Dendritic cell treated with granulocyte-macrophage colony-stimulating factor and Interleukin-4, amounts not matched to agents 40 ng/mL and 50 ng/mL, for 4 days (primary cell): ENCODE data around the gene MRPL30.
"Not testable (repeated sequence)": the region's sequence is repeated elsewhere in the genome, so short reads cannot be mapped to it uniquely, and the experiment has no call there.

Source experiments
- H3K27ac Mint-ChIP-seq: one replicate; pipeline ENCODE4 v1.8.0; 2022; ENCODE audit warnings: mild to moderate bottlenecking, mixed read lengths
- H3K27me3 Mint-ChIP-seq: one replicate; pipeline ENCODE4 v1.8.0; 2022; ENCODE audit warnings: mild to moderate bottlenecking, mixed read lengths
- H3K36me3 Mint-ChIP-seq: one replicate; pipeline ENCODE4 v1.8.0; 2022; ENCODE audit warnings: low read depth, mixed read lengths
- H3K4me1 Mint-ChIP-seq: one replicate; pipeline ENCODE4 v1.8.0; 2022; ENCODE audit warnings: low read depth, mixed read lengths
- H3K4me3 Mint-ChIP-seq: one replicate; pipeline ENCODE4 v1.8.0; 2022; ENCODE audit warnings: mild to moderate bottlenecking, moderate library complexity, mixed read lengths
- H3K9me3 Mint-ChIP-seq: one replicate; pipeline ENCODE4 v1.8.0; 2022; ENCODE audit warnings: mixed read lengths
- intact Hi-C: fragments of 100-400 bp; cut with micrococcal nuclease; formaldehyde crosslinking; loops from one replicate; pipeline ENCODE4 v1.15.0; 2022

MRPL30 gene

DNA sequence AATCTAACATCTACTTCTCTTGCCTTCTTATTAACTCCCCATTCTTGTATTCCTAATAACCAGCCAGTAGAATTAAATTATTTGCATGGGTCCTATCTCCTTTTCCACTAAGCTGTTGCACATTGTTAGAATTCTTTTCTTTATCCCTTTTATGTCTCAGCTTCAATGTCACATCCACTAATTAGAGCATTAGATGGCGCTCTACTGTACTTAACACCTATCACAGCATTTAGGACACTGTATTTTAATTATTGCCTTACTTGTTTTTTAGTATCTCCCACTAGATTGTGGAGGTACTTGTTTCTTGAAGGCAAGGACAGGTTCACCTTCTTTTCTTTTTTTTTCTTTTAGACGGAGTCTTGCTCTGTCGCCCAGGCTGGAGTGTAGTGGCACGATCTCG is 22.4 kb upstream of the MRPL30 start:
- Mint-ChIP-seq H3K27me3 (no peaks in the 10 kb centered on the region), H3K9me3 (no peaks in the 10 kb centered on the region), H3K4me3 (no peak overlapping the region), H3K27ac (no peak overlapping the region), H3K4me1 (peaks cover 31% of the 10 kb centered on the region), H3K36me3 (peaks cover 57% of the 10 kb centered on the region)
- intact Hi-C loops = loop anchor here (10.0 kb wide), 1 partner anchor 54 kb away; no protein-coding TSS in a partner anchor

GRCh38 chr2:99159594-99159993 is 21.4 kb upstream of the MRPL30 start:
- Mint-ChIP-seq H3K36me3 (peaks cover 64% of the 10 kb centered on the region), H3K4me3 (no peak overlapping the region), H3K4me1 (peaks cover 24% of the 10 kb centered on the region), H3K9me3 (no peaks in the 10 kb centered on the region), H3K27ac (no peak overlapping the region), H3K27me3 (no peaks in the 10 kb centered on the region)
- intact Hi-C loops = loop anchor here (10.0 kb wide), 1 partner anchor 55 kb away; no protein-coding TSS in a partner anchor

DNA sequence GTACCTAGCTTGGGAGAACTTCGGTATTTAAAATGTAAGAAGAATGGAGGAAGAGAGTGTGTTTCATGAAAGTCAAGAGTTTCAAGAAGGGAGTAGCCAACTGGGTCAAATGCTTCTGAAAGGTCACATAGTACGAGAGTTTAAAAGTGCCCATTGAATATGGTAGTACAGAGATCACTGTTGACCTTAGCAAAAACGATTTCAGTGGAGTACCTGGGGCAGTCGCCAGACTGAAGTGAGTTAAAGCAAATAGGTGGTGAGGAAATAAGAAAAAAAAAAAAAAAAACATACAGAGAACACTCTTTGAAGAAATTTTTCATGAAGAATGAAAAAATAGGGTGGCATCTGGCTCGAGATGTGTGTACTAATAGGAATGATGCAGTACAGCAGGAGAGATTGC is 14.8 kb upstream of the MRPL30 start:
- H3K27ac Mint-ChIP-seq = no peak overlapping the region
- H3K27me3 Mint-ChIP-seq = no peaks in the 10 kb centered on the region
- intact Hi-C loops = no loop called here
- peaks cover 73% of the 10 kb centered on the region for H3K36me3 Mint-ChIP-seq
- H3K4me3 Mint-ChIP-seq = no peak overlapping the region
- no peaks in the 10 kb centered on the region for H3K9me3 Mint-ChIP-seq
- no peaks in the 10 kb centered on the region for H3K4me1 Mint-ChIP-seq

- Mint-ChIP-seq H3K4me3 (no peak overlapping the region), H3K27ac (no peak overlapping the region), H3K36me3 (peaks cover 85% of the 10 kb centered on the region), H3K9me3 (no peaks in the 10 kb centered on the region), H3K27me3 (no peaks in the 10 kb centered on the region), H3K4me1 (no peaks in the 10 kb centered on the region)
- intact Hi-C loops = no loop called here
These were observed 11.4 kb upstream of the MRPL30 start for GRCh38 chr2:99169534-99169933.

GRCh38 chr2:99171377-99172140 is 9.4 kb upstream of the MRPL30 start:
- peaks cover 73% of the 10 kb centered on the region for H3K36me3 Mint-ChIP-seq
- intact Hi-C loops = no loop called here
- peaks cover 6% of the 10 kb centered on the region for H3K4me1 Mint-ChIP-seq
- H3K27me3 Mint-ChIP-seq = no peaks in the 10 kb centered on the region
- no peak overlapping the region for H3K27ac Mint-ChIP-seq
- no peak overlapping the region for H3K4me3 Mint-ChIP-seq
- H3K9me3 Mint-ChIP-seq = no peaks in the 10 kb centered on the region

DNA sequence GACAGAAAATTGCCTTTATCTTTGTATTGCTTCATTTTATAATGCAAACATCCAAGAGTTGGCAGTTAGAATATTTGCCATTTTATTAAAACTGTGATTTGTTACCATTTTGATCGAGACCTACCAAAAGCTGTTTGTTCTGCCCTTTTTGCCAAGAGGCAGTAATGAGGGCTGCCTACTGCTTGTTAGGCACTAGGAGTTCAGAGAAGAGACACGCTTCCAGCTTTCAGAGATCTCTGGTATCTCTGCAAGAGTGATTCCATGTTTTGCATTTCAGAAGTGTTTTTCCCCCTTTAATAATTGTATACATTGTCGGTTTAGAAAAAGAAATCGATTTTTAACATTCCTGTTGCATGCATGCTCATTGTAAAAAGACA is 628 bp downstream of the MRPL30 start:
- H3K27ac Mint-ChIP-seq = peak overlapping the region; percentile 88
- H3K27me3 Mint-ChIP-seq = no peaks in the 10 kb centered on the region
- H3K4me3 Mint-ChIP-seq = peak overlapping the region; percentile 97
- no peaks in the 10 kb centered on the region for H3K9me3 Mint-ChIP-seq
- H3K4me1 Mint-ChIP-seq = peaks cover 31% of the 10 kb centered on the region
- H3K36me3 Mint-ChIP-seq = peaks cover 38% of the 10 kb centered on the region
- intact Hi-C loops = loop anchor here (2.0 to 10.0 kb wide), 4 partner anchors 27 to 574 kb away; partner anchors contain the start of genes C2orf15, COA5, LIPT1 and REV1

DNA sequence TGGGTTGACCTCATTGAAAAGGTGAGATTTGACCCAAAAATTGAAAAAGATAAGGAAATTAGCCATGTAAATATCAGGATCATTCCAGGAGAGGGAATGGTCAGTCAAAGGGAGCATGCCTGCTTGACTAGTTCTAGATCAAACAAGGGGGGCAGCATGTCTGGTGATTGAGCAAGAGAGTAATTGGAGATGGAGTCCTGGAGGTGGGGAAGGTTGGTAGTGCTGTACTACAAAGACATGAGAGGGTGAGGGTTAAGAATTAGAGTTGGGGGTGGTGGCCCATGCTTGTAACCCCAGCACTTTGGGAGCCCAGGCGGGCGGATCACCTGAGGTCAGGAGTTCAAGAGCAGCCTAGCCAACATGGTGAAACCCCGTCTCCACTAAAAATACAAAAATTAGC is 2.0 kb downstream of the MRPL30 start:
- Mint-ChIP-seq H3K27me3 (no peaks in the 10 kb centered on the region), H3K4me1 (peaks cover 26% of the 10 kb centered on the region)

GRCh38 chr2:99184811-99185210 is 3.8 kb downstream of the MRPL30 start:
- H3K27me3 Mint-ChIP-seq = no peaks in the 10 kb centered on the region
- intact Hi-C loops = loop anchor here (5.0 to 10.0 kb wide), 3 partner anchors 43 to 578 kb away; partner anchors contain the start of genes C2orf15, COA5, REV1 and UNC50
- no peak overlapping the region for H3K4me3 Mint-ChIP-seq
- no peaks in the 10 kb centered on the region for H3K9me3 Mint-ChIP-seq
- H3K27ac Mint-ChIP-seq = no peak overlapping the region
- H3K36me3 Mint-ChIP-seq = peaks cover 42% of the 10 kb centered on the region
- peaks cover 8% of the 10 kb centered on the region for H3K4me1 Mint-ChIP-seq

More for the DNA sequence above, 2.0 kb downstream of the MRPL30 start:
- Mint-ChIP-seq H3K9me3 (no peaks in the 10 kb centered on the region), H3K27ac (no peak overlapping the region), H3K4me3 (no peak overlapping the region), H3K36me3 (peaks cover 37% of the 10 kb centered on the region)
- intact Hi-C loops = loop anchor here (5.0 to 10.0 kb wide), 3 partner anchors 41 to 576 kb away; partner anchors contain the start of genes C2orf15, COA5, REV1 and UNC50

DNA sequence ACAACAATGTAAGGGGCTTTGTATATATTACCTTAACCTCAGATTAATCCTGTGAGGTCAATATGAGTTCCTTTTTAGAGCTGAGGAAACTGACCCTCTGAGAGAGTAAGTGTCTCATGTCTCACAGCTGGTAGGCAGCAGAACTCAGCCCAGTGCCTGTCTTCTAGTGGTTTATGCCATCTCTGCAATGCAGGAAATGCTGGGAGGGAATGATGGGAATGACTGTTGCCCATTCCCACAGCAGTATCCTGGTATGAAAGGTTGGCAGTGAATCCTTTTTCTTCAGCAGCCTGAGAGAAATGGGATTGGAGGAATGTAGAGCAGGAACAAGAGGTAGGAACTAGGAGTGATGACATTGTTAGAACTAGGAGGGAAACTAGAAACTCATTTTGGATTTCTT is 6.0 kb downstream of the MRPL30 start:
- H3K4me3 Mint-ChIP-seq = no peak overlapping the region
- H3K9me3 Mint-ChIP-seq = no peaks in the 10 kb centered on the region
- peaks cover 7% of the 10 kb centered on the region for H3K4me1 Mint-ChIP-seq
- H3K27me3 Mint-ChIP-seq = no peaks in the 10 kb centered on the region
- H3K36me3 Mint-ChIP-seq = peaks cover 52% of the 10 kb centered on the region
- intact Hi-C loops = loop anchor here (10.0 kb wide), 1 partner anchor 308 kb away; the partner anchor contains the start of gene REV1
- no peak overlapping the region for H3K27ac Mint-ChIP-seq

GRCh38 chr2:99188357-99188756 is 7.4 kb downstream of the MRPL30 start:
- peaks cover 65% of the 10 kb centered on the region for H3K36me3 Mint-ChIP-seq
- H3K4me3 Mint-ChIP-seq = no peak overlapping the region
- intact Hi-C loops = loop anchor here (10.0 kb wide), 1 partner anchor 306 kb away; the partner anchor contains the start of gene REV1
- H3K4me1 Mint-ChIP-seq = no peaks in the 10 kb centered on the region
- no peaks in the 10 kb centered on the region for H3K9me3 Mint-ChIP-seq
- H3K27ac Mint-ChIP-seq = no peak overlapping the region
- H3K27me3 Mint-ChIP-seq = no peaks in the 10 kb centered on the region

DNA sequence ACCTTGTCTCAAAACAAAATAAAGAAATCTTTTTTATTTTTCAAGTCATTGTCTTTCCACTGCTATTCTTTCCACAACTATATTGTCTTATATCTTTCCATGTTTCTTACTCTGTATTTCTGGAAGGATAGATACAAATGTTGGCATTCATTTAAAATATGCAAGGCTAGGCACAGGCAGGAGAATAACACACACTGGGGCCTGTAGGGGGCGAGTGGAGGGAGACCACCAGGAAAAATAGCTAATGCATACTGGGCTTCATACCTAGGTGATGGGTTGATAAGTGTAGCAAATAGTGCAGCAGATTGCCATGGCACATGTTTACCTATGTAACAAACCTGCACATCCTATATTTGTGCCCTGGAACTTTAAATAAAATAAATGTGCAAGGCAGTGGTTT is 9.6 kb downstream of the MRPL30 start:
- Mint-ChIP-seq H3K27me3 (no peaks in the 10 kb centered on the region), H3K36me3 (peaks cover 77% of the 10 kb centered on the region), H3K4me3 (no peak overlapping the region), H3K4me1 (no peaks in the 10 kb centered on the region), H3K9me3 (no peaks in the 10 kb centered on the region), H3K27ac (no peak overlapping the region)
- intact Hi-C loops = no loop called here

DNA sequence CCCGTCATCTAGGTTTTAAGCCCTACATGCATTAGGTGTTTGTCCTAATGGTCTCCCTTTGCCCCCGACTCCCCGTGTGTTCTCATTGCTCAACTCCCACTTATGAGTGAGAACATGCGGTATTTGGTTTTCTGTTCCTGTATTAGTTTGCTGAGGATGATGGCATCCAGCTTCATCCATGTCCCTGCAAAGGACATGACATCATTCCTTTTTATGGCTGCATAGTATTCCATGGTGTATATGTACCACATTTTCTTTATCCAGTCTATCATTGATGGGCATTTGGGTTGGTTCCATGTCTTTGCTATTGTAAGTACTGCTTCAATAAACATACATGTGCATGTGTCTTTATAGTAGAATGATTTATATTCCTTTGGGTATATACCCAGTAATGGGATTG is 11.4 kb downstream of the MRPL30 start:
- H3K4me1 Mint-ChIP-seq, H3K9me3 Mint-ChIP-seq, H3K4me3 Mint-ChIP-seq, intact Hi-C loops, H3K27me3 Mint-ChIP-seq, H3K27ac Mint-ChIP-seq: not testable (repeated sequence)
- H3K36me3 Mint-ChIP-seq = peaks cover 89% of the 10 kb centered on the region

GRCh38 chr2:99198103-99198841 is 17.3 kb downstream of the MRPL30 start:
- no peaks in the 10 kb centered on the region for H3K4me1 Mint-ChIP-seq
- H3K36me3 Mint-ChIP-seq = peaks cover 51% of the 10 kb centered on the region
- H3K27me3 Mint-ChIP-seq = no peaks in the 10 kb centered on the region
- no peaks in the 10 kb centered on the region for H3K9me3 Mint-ChIP-seq
- no peak overlapping the region for H3K4me3 Mint-ChIP-seq
- no peak overlapping the region for H3K27ac Mint-ChIP-seq
- intact Hi-C loops = no loop called here
